ENCODE measurements around the gene NFKBIZ.

GRCh38 chr3:101847328-101847727 is 2.0 kb upstream of the NFKBIZ start:
- TF ChIP-seq CTCF (IDR thresholded peaks at IDR 0.05) (no peak), POLR2AphosphoS5 (IDR thresholded peaks at IDR 0.05) (no peak), POLR2A (IDR thresholded peaks at IDR 0.05) (no peak)
